Measurements from ENCODE around the gene C1QL2. TPM values are rescaled to one million over a fixed set of nuclear protein-coding genes. Genes with fewer than 3 reads are reported as not detected.

Gene C1QL2
- polyA plus RNA-seq, 2 of the 4 experiments (the other 2 are of a cell fraction) = not detected

DNA sequence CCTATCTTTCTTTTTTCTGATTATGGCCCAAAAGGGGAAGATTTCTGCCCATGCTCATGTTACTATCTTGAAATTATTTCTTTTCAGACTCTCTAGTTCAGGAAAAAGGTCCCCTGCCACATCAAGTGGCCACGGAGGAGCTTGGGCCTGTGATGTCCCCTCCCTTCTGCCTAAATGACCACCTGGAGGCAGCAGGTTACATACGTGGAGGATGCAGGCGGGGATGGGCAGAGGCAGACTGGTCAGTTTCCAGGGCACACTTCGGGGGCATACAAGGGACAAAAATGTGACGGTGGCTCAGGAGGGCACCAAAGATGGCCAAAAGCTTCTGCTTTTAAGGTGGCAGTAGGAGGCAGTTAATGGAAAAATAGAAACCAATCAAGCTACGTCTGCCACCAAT is 34.3 kb upstream of the C1QL2 start:
- no peak for TF ChIP-seq MAX (IDR thresholded peaks at IDR 0.05)
- no peak for TF ChIP-seq FOXS1 (CRISPR knock-in tag; IDR thresholded peaks at IDR 0.05)
- TF ChIP-seq, protein P1, sequence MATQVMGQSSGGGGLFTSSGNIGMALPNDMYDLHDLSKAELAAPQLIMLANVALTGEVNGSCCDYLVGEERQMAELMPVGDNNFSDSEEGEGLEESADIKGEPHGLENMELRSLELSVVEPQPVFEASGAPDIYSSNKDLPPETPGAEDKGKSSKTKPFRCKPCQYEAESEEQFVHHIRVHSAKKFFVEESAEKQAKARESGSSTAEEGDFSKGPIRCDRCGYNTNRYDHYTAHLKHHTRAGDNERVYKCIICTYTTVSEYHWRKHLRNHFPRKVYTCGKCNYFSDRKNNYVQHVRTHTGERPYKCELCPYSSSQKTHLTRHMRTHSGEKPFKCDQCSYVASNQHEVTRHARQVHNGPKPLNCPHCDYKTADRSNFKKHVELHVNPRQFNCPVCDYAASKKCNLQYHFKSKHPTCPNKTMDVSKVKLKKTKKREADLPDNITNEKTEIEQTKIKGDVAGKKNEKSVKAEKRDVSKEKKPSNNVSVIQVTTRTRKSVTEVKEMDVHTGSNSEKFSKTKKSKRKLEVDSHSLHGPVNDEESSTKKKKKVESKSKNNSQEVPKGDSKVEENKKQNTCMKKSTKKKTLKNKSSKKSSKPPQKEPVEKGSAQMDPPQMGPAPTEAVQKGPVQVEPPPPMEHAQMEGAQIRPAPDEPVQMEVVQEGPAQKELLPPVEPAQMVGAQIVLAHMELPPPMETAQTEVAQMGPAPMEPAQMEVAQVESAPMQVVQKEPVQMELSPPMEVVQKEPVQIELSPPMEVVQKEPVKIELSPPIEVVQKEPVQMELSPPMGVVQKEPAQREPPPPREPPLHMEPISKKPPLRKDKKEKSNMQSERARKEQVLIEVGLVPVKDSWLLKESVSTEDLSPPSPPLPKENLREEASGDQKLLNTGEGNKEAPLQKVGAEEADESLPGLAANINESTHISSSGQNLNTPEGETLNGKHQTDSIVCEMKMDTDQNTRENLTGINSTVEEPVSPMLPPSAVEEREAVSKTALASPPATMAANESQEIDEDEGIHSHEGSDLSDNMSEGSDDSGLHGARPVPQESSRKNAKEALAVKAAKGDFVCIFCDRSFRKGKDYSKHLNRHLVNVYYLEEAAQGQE (IDR thresholded peaks at IDR 0.05) = no peak
- no peak for TF ChIP-seq RFX5 (IDR thresholded peaks at IDR 0.05)
- TF ChIP-seq EP300 (IDR thresholded peaks at IDR 0.05) = no peak
- TF ChIP-seq POLR2AphosphoS2 (conservative IDR thresholded peaks at IDR 0.05; ENCODE audit: low read length) = no peak
- no peak for TF ChIP-seq MYC (IDR thresholded peaks at IDR 0.05; ENCODE audit: borderline replicate concordance, low read length)
- TF ChIP-seq ESRRA (IDR thresholded peaks at IDR 0.05; ENCODE audit: borderline replicate concordance, low read length) = no peak
- no peak for TF ChIP-seq MAFK (IDR thresholded peaks at IDR 0.05; ENCODE audit: partially characterized antibody)
- no peak for TF ChIP-seq CEBPB (IDR thresholded peaks at IDR 0.05)
- TF ChIP-seq HOXB13 (CRISPR knock-in tag; IDR thresholded peaks at IDR 0.05; ENCODE audit: low read depth) = no peak
- TF ChIP-seq, protein P2, sequence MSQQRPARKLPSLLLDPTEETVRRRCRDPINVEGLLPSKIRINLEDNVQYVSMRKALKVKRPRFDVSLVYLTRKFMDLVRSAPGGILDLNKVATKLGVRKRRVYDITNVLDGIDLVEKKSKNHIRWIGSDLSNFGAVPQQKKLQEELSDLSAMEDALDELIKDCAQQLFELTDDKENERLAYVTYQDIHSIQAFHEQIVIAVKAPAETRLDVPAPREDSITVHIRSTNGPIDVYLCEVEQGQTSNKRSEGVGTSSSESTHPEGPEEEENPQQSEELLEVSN (IDR thresholded peaks at IDR 0.05; ENCODE audit: borderline replicate concordance, low read depth) = no peak
- TF ChIP-seq ZSCAN20 (CRISPR knock-in tag; IDR thresholded peaks at IDR 0.05) = no peak
- no peak for TF ChIP-seq SREBF2 (IDR thresholded peaks at IDR 0.05)
- TF ChIP-seq RCOR1 (IDR thresholded peaks at IDR 0.05; ENCODE audit: low read depth, low read length) = no peak
- TF ChIP-seq CHD2 (IDR thresholded peaks at IDR 0.05; ENCODE audit: low read length, partially characterized antibody) = no peak
- TF ChIP-seq RARB (CRISPR knock-in tag; IDR thresholded peaks at IDR 0.05) = no peak
- TF ChIP-seq MAZ (IDR thresholded peaks at IDR 0.05; ENCODE audit: borderline replicate concordance, low read depth, low read length) = no peak
- TF ChIP-seq POLR2A (IDR thresholded peaks at IDR 0.05; ENCODE audit: low read length) = no peak
- H3K4me1 ChIP-seq = peaks cover 16% of the 10 kb centered on the region
- H3K4me3 ChIP-seq = no peak overlapping the region
- H3K9me3 ChIP-seq = no peaks in the 10 kb centered on the region
- no peak for DNase-seq (ENCODE audit: low read depth in 1 of 2, low spot score in 1 of 2)
- H3K27ac ChIP-seq = no peak overlapping the region
- ATAC-seq = no peak
- H3K4me2 ChIP-seq = no peak overlapping the region
- FAIRE-seq = no peak
- 61% methylated on average over 6 of the region's 6 CpGs for whole genome bisulfite sequencing (ENCODE audit: missing lambda C conversion rate)
- POLR2A ChIA-PET = no interaction called here
- CTCF ChIA-PET = interaction anchor here (0.7 to 2.4 kb wide), 5 partner anchors 10 to 98 kb away, joined by 3 to 11 read pairs (median 3); no protein-coding TSS in a partner anchor

- H3K9me3 ChIP-seq = no peaks in the 10 kb centered on the region
- CTCF ChIA-PET = no interaction called here
- no peak for ATAC-seq
- no peak overlapping the region for H3K27ac ChIP-seq
- no peak overlapping the region for H3K4me2 ChIP-seq
- H3K4me1 ChIP-seq = no peaks in the 10 kb centered on the region
- TF ChIP-seq ZC3H11A (IDR thresholded peaks at IDR 0.05) = no peak
- DNase-seq (ENCODE audit: low read depth in 1 of 2, low spot score in 1 of 2) = no peak
- POLR2A ChIA-PET = no interaction called here
- no peak for FAIRE-seq
- no peak overlapping the region for H3K4me3 ChIP-seq
- WGBS (ENCODE audit: missing lambda C conversion rate) = 48% methylated on average over 8 of the region's 8 CpGs
These were observed 32.0 kb upstream of the C1QL2 start for GRCh38 chr2:119190321-119191111.

DNA sequence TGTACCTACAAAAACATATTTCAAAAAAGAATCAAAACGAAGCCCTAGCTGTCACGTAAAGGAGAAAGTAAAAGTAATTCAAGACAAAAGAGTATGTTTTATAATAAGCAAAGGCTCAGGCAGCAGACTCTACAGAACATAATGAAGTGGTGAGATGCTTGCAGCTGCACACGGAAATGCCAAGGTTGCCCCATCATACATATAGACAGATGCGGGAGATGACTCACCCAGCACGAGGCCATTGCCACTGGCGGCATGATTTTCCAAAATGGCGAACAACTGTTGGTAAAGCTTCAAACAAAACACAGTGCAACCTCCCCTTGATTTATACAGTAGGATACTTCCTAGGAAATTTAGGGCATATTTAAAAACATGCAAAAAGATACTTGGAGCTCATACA is 26.0 kb upstream of the C1QL2 start:
- ATAC-seq = no peak
- DNase-seq (ENCODE audit: low read depth in 1 of 2, low spot score in 1 of 2) = no peak
- H3K4me2 ChIP-seq = no peak overlapping the region
- TF ChIP-seq SREBF2 (IDR thresholded peaks at IDR 0.05) (no peak), ZFP36 (IDR thresholded peaks at IDR 0.05; ENCODE audit: borderline replicate concordance, partially characterized antibody) (no peak), RFX5 (IDR thresholded peaks at IDR 0.05) (no peak), MAZ (IDR thresholded peaks at IDR 0.05; ENCODE audit: borderline replicate concordance, low read depth, low read length) (no peak), CBX8 (IDR thresholded peaks at IDR 0.05) (no peak), JUNB (IDR thresholded peaks at IDR 0.05) (no peak), CHD2 (IDR thresholded peaks at IDR 0.05; ENCODE audit: low read length, partially characterized antibody) (no peak)
- TF ChIP-seq, protein P3, sequence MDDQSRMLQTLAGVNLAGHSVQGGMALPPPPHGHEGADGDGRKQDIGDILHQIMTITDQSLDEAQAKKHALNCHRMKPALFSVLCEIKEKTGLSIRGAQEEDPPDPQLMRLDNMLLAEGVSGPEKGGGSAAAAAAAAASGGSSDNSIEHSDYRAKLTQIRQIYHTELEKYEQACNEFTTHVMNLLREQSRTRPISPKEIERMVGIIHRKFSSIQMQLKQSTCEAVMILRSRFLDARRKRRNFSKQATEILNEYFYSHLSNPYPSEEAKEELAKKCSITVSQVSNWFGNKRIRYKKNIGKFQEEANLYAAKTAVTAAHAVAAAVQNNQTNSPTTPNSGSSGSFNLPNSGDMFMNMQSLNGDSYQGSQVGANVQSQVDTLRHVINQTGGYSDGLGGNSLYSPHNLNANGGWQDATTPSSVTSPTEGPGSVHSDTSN (IDR thresholded peaks at IDR 0.05) = no peak
- no peak overlapping the region for H3K4me3 ChIP-seq
- POLR2A ChIA-PET = no interaction called here
- 0 out of 3 replicates have a peak, but pooled peaks cover 2% of the 10 kb centered on the region for H3K4me1 ChIP-seq
- H3K9me3 ChIP-seq = no peaks in the 10 kb centered on the region
- no peak overlapping the region for H3K27ac ChIP-seq
- WGBS (ENCODE audit: missing lambda C conversion rate) = 79% methylated on average over 7 of the region's 7 CpGs
- CTCF ChIA-PET = interaction anchor here (1.2 kb wide), 1 partner anchor 303 kb away, joined by 6 read pairs; no protein-coding TSS in a partner anchor
- no peak for FAIRE-seq

Data from A549 (cell line).